ENCODE results near the gene COG2. TPM values are rescaled to one million over a fixed set of nuclear protein-coding genes. Genes with fewer than 3 reads are reported as not detected.
A peak's percentile ranks its signal among the peaks of the same experiment; 100 is the strongest.

Gene COG2
- total and polyA plus RNA-seq, 2 of the 13 experiments (the other 11 are each of a cell fraction or from before 2014, with no cell fraction given): 16.8 to 36.3 TPM

GRCh38 chr1:230633469-230633868 lies 8.8 kb upstream of the COG2 start (continued):
- no peak for TF ChIP-seq MYC (CRISPR knock-in tag; IDR thresholded peaks at IDR 0.05; ENCODE audit: borderline replicate concordance)
- TF ChIP-seq SMC3 (IDR thresholded peaks at IDR 0.05; ENCODE audit: low read length): no peak
- TF ChIP-seq WIZ (CRISPR knock-in tag; IDR thresholded peaks at IDR 0.05): no peak
- no peak for TF ChIP-seq ZNF619 (CRISPR knock-in tag; IDR thresholded peaks at IDR 0.05)
- no peak for TF ChIP-seq SOX6 (IDR thresholded peaks at IDR 0.05)
- TF ChIP-seq SOX6 (CRISPR knock-in tag; IDR thresholded peaks at IDR 0.05): peak; percentile 67
- TF ChIP-seq TFAP4 (IDR thresholded peaks at IDR 0.05; ENCODE audit: borderline replicate concordance, low read depth): peak; percentile 73; the same call in 1 of the 2 replicates
- TF ChIP-seq HINFP (CRISPR knock-in tag; IDR thresholded peaks at IDR 0.05; ENCODE audit: low read depth): no peak
- 0 out of 2 replicates have a peak, but pooled peaks have one; percentile 8 for TF ChIP-seq ZNF331 (CRISPR knock-in tag; IDR thresholded peaks at IDR 0.05)
- no peak for TF ChIP-seq NFE2L1 (CRISPR knock-in tag; IDR thresholded peaks at IDR 0.05; ENCODE audit: borderline replicate concordance)
- no peak for TF ChIP-seq SOX13 (IDR thresholded peaks at IDR 0.05)
- TF ChIP-seq SOX13 (CRISPR knock-in tag; conservative IDR thresholded peaks at IDR 0.05 in 1 of 2, IDR thresholded peaks at IDR 0.05 in 1 of 2): peak in 1 of 2 experiments; percentile 77; a peak in 2 of 4 replicates
- 0 out of 4 replicates have a peak, but pooled peaks of 1 of the 2 experiments have one; percentile 24 for TF ChIP-seq EP300 (IDR thresholded peaks at IDR 0.05; ENCODE audit: low read depth in 2 of 2, low read length in 2 of 2)
- no peak for TF ChIP-seq EP300 (CRISPR knock-in tag; IDR thresholded peaks at IDR 0.05; ENCODE audit: borderline replicate concordance)
- no peak for TF ChIP-seq DMTF1 (CRISPR knock-in tag; IDR thresholded peaks at IDR 0.05)
- TF ChIP-seq ZNF713 (CRISPR knock-in tag; IDR thresholded peaks at IDR 0.05): no peak
- no peak for TF ChIP-seq REST (IDR thresholded peaks at IDR 0.05; ENCODE audit: borderline replicate concordance in 1 of 2, low read depth in 1 of 2, low read length in 2 of 2)
- TF ChIP-seq ISL2 (CRISPR knock-in tag; IDR thresholded peaks at IDR 0.05): peak; percentile 25; the same call in 1 of the 2 replicates
- TF ChIP-seq TBL1XR1 (IDR thresholded peaks at IDR 0.05; ENCODE audit: borderline replicate concordance, low read length, partially characterized antibody): no peak
- no peak for TF ChIP-seq SNAI1 (CRISPR knock-in tag; IDR thresholded peaks at IDR 0.05; ENCODE audit: borderline replicate concordance)
- no peak for TF ChIP-seq NR2F1 (CRISPR knock-in tag; IDR thresholded peaks at IDR 0.05)
- no peak for TF ChIP-seq GATA4 (IDR thresholded peaks at IDR 0.05; ENCODE audit: borderline replicate concordance, low read depth)
- 0 out of 2 replicates have a peak, but pooled peaks have one; percentile 19 for TF ChIP-seq GATAD2A (CRISPR knock-in tag; IDR thresholded peaks at IDR 0.05)
